ENCODE data around the gene RTL1.

GRCh38 chr14:100895411-100895810 is 8.1 kb downstream of the RTL1 start:
- TF ChIP-seq, protein P1, sequence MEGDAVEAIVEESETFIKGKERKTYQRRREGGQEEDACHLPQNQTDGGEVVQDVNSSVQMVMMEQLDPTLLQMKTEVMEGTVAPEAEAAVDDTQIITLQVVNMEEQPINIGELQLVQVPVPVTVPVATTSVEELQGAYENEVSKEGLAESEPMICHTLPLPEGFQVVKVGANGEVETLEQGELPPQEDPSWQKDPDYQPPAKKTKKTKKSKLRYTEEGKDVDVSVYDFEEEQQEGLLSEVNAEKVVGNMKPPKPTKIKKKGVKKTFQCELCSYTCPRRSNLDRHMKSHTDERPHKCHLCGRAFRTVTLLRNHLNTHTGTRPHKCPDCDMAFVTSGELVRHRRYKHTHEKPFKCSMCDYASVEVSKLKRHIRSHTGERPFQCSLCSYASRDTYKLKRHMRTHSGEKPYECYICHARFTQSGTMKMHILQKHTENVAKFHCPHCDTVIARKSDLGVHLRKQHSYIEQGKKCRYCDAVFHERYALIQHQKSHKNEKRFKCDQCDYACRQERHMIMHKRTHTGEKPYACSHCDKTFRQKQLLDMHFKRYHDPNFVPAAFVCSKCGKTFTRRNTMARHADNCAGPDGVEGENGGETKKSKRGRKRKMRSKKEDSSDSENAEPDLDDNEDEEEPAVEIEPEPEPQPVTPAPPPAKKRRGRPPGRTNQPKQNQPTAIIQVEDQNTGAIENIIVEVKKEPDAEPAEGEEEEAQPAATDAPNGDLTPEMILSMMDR (IDR thresholded peaks at IDR 0.05; ENCODE audit: low read depth, low read length, poor library complexity, severe bottlenecking) = no peak
- TF ChIP-seq EZH2phosphoT487 (IDR thresholded peaks at IDR 0.05; ENCODE audit: borderline replicate concordance, low read length) = no peak

Measured in DOHH2 (cell line).